Right atrium auricular region (tissue), 2 donors: ENCODE results near the gene APOBEC3A. TPM values are rescaled to one million over a fixed set of nuclear protein-coding genes. Genes with fewer than 3 reads are reported as not detected.

ENCODE experiments used
- DNase-seq: peaks from one replicate; pipeline ENCODE4 v3.0.0-alpha.2; 2019; ENCODE audit warnings: low spot score
- H3K27ac ChIP-seq, 2 donors: fragments of 200-600 bp; sonication (generic); 1 replicate in 1 of 2; 2 replicates in 1 of 2; pipeline ENCODE4 v1.5.1; 2016 to 2019
- H3K27me3 ChIP-seq, 2 donors: fragments of 200-600 bp; sonication (generic); one replicate each; pipeline versions ENCODE4 v1.5.1 to v1.6.0; 2017 to 2019
- H3K36me3 ChIP-seq: fragments of 200-600 bp; sonication (generic); one replicate; pipeline ENCODE4 v1.5.1; 2016
- H3K4me1 ChIP-seq, 2 donors: fragments of 200-600 bp; sonication (generic); one replicate each; pipeline versions ENCODE4 v1.5.1 to v1.6.0; 2017 to 2019
- H3K4me3 ChIP-seq, 2 donors: fragments of 200-600 bp; sonication (generic); 1 replicate in 1 of 2; 2 replicates in 1 of 2; pipeline ENCODE4 v1.5.1; 2017 to 2019; ENCODE audit warnings: mild to moderate bottlenecking in 1 of 2, moderate library complexity in 1 of 2
- H3K9me3 ChIP-seq, 2 donors: fragments of 200-600 bp; sonication (generic); one replicate each; pipeline ENCODE4 v1.5.1; 2019
- CTCF ChIP-seq, 2 donors: fragments of 200-600 bp; sonication (generic); IDR thresholded peaks; one replicate each; pipeline ENCODE4 v1.5.1; 2019; ENCODE audit warnings: antibody characterized with exemption in 2 of 2
- total RNA-seq, 2 donors: library from RNA; depleted of rRNA; stranded (reverse); fragments of >200 nt; gene quantifications; one replicate each; pipeline ENCODE4 v1.1.0, GENCODE V29; 2016

APOBEC3A gene
- total RNA-seq: 1 to 10 TPM in 1 of 2 donors, not detected in 1; 1.1 TPM

- no peaks in the 10 kb centered on the region for H3K36me3 ChIP-seq
- no peak within 1 kb of the TSS for H3K27ac ChIP-seq
- H3K9me3 ChIP-seq: no peaks in the 10 kb centered on the region
- no peak for TF ChIP-seq CTCF (IDR thresholded peaks at IDR 0.05)
- H3K27me3 ChIP-seq: no peaks in the 10 kb centered on the region
- DNase-seq: peak; percentile 65
- H3K4me3 ChIP-seq: no peak within 1 kb of the TSS
- H3K4me1 ChIP-seq: no peaks in the 10 kb centered on the region
Observed at GRCh38 chr22:38957046-38957770, at the start of gene APOBEC3A. Gene APOBEC3A (plus strand): TSS chr22:38957609. CDS start chr22:38957692, 83 bp downstream.

- no peak overlapping the region for H3K27ac ChIP-seq
- no peaks in the 10 kb centered on the region for H3K9me3 ChIP-seq
- TF ChIP-seq CTCF (IDR thresholded peaks at IDR 0.05): no peak
- no peaks in the 10 kb centered on the region for H3K4me1 ChIP-seq
- no peak for DNase-seq
- H3K36me3 ChIP-seq: no peaks in the 10 kb centered on the region
- H3K27me3 ChIP-seq: no peaks in the 10 kb centered on the region
- H3K4me3 ChIP-seq: no peak overlapping the region
Observed at GRCh38 chr22:38907767-38908166, 49.6 kb upstream of the APOBEC3A start.

- TF ChIP-seq CTCF (IDR thresholded peaks at IDR 0.05): no peak
- H3K4me3 ChIP-seq: no peak overlapping the region
Observed at GRCh38 chr22:38911434-38911833, 46.0 kb upstream of the APOBEC3A start.

GRCh38 chr22:38919631-38920190, 37.7 kb upstream of the APOBEC3A start:
- no peak for DNase-seq
- no peaks in the 10 kb centered on the region for H3K9me3 ChIP-seq
- peaks cover 0 to 16% of the 10 kb centered on the region in 2 donors for H3K4me1 ChIP-seq
- no peak for TF ChIP-seq CTCF (IDR thresholded peaks at IDR 0.05)
- H3K27me3 ChIP-seq: no peaks in the 10 kb centered on the region
- no peaks in the 10 kb centered on the region for H3K36me3 ChIP-seq
- no peak overlapping the region for H3K27ac ChIP-seq
- H3K4me3 ChIP-seq: no peak overlapping the region

More at GRCh38 chr22:38911434-38911833, 46.0 kb upstream of the APOBEC3A start:
- Histone ChIP-seq H3K27ac (no peak overlapping the region), H3K36me3 (no peaks in the 10 kb centered on the region), H3K9me3 (no peaks in the 10 kb centered on the region), H3K27me3 (no peaks in the 10 kb centered on the region), H3K4me1 (no peaks in the 10 kb centered on the region)
- no peak for DNase-seq

- no peaks in the 10 kb centered on the region for H3K27me3 ChIP-seq
- no peak overlapping the region for H3K4me3 ChIP-seq
- no peak overlapping the region for H3K27ac ChIP-seq
- no peak for DNase-seq
- TF ChIP-seq CTCF (IDR thresholded peaks at IDR 0.05): no peak
- peaks cover 0 to 20% of the 10 kb centered on the region in 2 donors for H3K4me1 ChIP-seq
- H3K9me3 ChIP-seq: no peaks in the 10 kb centered on the region
- no peaks in the 10 kb centered on the region for H3K36me3 ChIP-seq
Observed at GRCh38 chr22:38921120-38921519, 36.3 kb upstream of the APOBEC3A start.
